CD8-positive, alpha-beta memory T cell (primary cell): ENCODE measurements around the gene RGS7. TPM values are rescaled to one million over a fixed set of nuclear protein-coding genes. Genes with fewer than 3 reads are reported as not detected.
"Not testable (repeated sequence)": the region's sequence is repeated elsewhere in the genome, so short reads cannot be mapped to it uniquely, and the experiment has no call there.

ENCODE experiments used
- CTCF ChIA-PET: fragments of 350-600 bp; sonication (Branson Sonifier 250); formaldehyde crosslinking; loops from one replicate; lab custom pipeline; 2021; ENCODE audit warnings: antibody characterized with exemption; lab: Charles Lee
- POLR2A ChIA-PET: fragments of 350-600 bp; sonication (Branson Sonifier 250); formaldehyde crosslinking; loops from one replicate; lab custom pipeline; 2021; ENCODE audit warnings: antibody characterized with exemption; lab: Charles Lee
- DNase-seq, 5 donors: peaks; one replicate each; pipeline versions ENCODE4 v3.0.0 to v3.0.0-alpha.2; 2020 to 2022; ENCODE audit warnings: mixed read lengths in 1 of 5
- H3K27ac ChIP-seq: one replicate; pipeline ENCODE4 v1.7.0; 2013; ENCODE audit warnings: low read depth, mild to moderate bottlenecking, low read length, moderate library complexity
- H3K27me3 ChIP-seq: 2 replicates; pipeline ENCODE4 v1.7.0; 2013; ENCODE audit warnings: low read length, mild to moderate bottlenecking; ENCODE audit not compliant: insufficient read depth, poor library complexity, severe bottlenecking
- H3K36me3 ChIP-seq: 2 replicates; pipeline ENCODE4 v1.7.0; 2013; ENCODE audit warnings: mild to moderate bottlenecking, low read length, moderate library complexity; ENCODE audit not compliant: insufficient read depth
- H3K4me1 ChIP-seq: 2 replicates; pipeline ENCODE4 v1.7.0; 2013; ENCODE audit warnings: mild to moderate bottlenecking, low read length, moderate library complexity; ENCODE audit not compliant: insufficient read depth
- H3K4me3 ChIP-seq: 2 replicates; pipeline ENCODE4 v1.7.0; 2013; ENCODE audit warnings: mild to moderate bottlenecking, low read length
- H3K9me3 ChIP-seq: 2 replicates; pipeline ENCODE4 v1.7.0; 2013; ENCODE audit warnings: mild to moderate bottlenecking, low read length
- H3K27ac Mint-ChIP-seq, 8 donors: one replicate each; pipeline ENCODE4 v1.8.0; 2020 to 2021; ENCODE audit warnings: mixed read lengths in 8 of 8, mild to moderate bottlenecking in 6 of 8, inconsistent platforms in 3 of 8, moderate library complexity in 3 of 8
- H3K27me3 Mint-ChIP-seq, 2 donors: one replicate each; pipeline ENCODE4 v1.8.0; 2020 to 2021; ENCODE audit warnings: mixed read lengths in 2 of 2, mild to moderate bottlenecking in 1 of 2, moderate library complexity in 1 of 2
- H3K36me3 Mint-ChIP-seq, 3 donors: one replicate each; pipeline ENCODE4 v1.8.0; 2020 to 2021; ENCODE audit warnings: mixed read lengths in 3 of 3, inconsistent platforms in 1 of 3, mild to moderate bottlenecking in 1 of 3
- H3K4me1 Mint-ChIP-seq, 3 donors: one replicate each; pipeline ENCODE4 v1.8.0; 2020 to 2021; ENCODE audit warnings: mixed read lengths in 3 of 3, inconsistent platforms in 1 of 3, mild to moderate bottlenecking in 1 of 3
- H3K4me3 Mint-ChIP-seq, 7 donors: one replicate each; pipeline ENCODE4 v1.8.0; 2020 to 2021; ENCODE audit warnings: mixed read lengths in 7 of 7, mild to moderate bottlenecking in 6 of 7, moderate library complexity in 4 of 7, inconsistent platforms in 2 of 7
- H3K9me3 Mint-ChIP-seq, 5 donors: one replicate each; pipeline ENCODE4 v1.8.0; 2020 to 2022; ENCODE audit warnings: mixed read lengths in 5 of 5, mild to moderate bottlenecking in 3 of 5, moderate library complexity in 2 of 5, inconsistent platforms in 1 of 5
- polyA plus RNA-seq: library from polyadenylated mRNA; unstranded; fragments of 300-500 nt; fragmentation: Illumina TruSeq; gene quantifications from one replicate; pipeline ENCODE4 v1.2.3, GENCODE V29; 2021
- total RNA-seq, 2 experiments: library from RNA; stranded (reverse); gene quantifications; one replicate each; pipeline ENCODE4 v1.2.3, GENCODE V29; 2021

Gene RGS7
- total and polyA plus RNA-seq, 3 experiments from 2014 or later, result not detected

- Histone ChIP-seq H3K4me3 (no peak overlapping the region), H3K27ac (no peak overlapping the region), H3K9me3 (no peaks in the 10 kb centered on the region), H3K4me1 (no peaks in the 10 kb centered on the region), H3K36me3 (no peaks in the 10 kb centered on the region), H3K27me3 (no peaks in the 10 kb centered on the region)
- Mint-ChIP-seq H3K4me3 (no peak overlapping the region), H3K9me3 (peaks cover 6 to 14% (median 11%) of the 10 kb centered on the region in 5 donors), H3K36me3 (no peaks in the 10 kb centered on the region), H3K27ac (no peak overlapping the region), H3K27me3 (no peaks in the 10 kb centered on the region), H3K4me1 (no peaks in the 10 kb centered on the region)
- ChIA-PET POLR2A (no interaction called here), CTCF (no interaction called here)
- DNase-seq, result no peak
Observed at GRCh38 chr1:241308011-241308410, 49.0 kb downstream of the RGS7 start.

GRCh38 chr1:241306125-241306790 lies 50.7 kb downstream of the RGS7 start:
- no peaks in the 10 kb centered on the region for H3K4me1 Mint-ChIP-seq
- H3K9me3 ChIP-seq, result no peaks in the 10 kb centered on the region
- no peak overlapping the region for H3K27ac ChIP-seq
- ChIA-PET POLR2A (no interaction called here), CTCF (no interaction called here)
- H3K27me3 Mint-ChIP-seq, result no peaks in the 10 kb centered on the region
- no peak for DNase-seq
- peaks cover 9 to 16% (median 14%) of the 10 kb centered on the region in 5 donors for H3K9me3 Mint-ChIP-seq
- no peak overlapping the region for H3K4me3 ChIP-seq
- no peaks in the 10 kb centered on the region for H3K36me3 ChIP-seq
- no peaks in the 10 kb centered on the region for H3K36me3 Mint-ChIP-seq
- H3K27ac Mint-ChIP-seq, result no peak overlapping the region
- no peaks in the 10 kb centered on the region for H3K27me3 ChIP-seq
- no peaks in the 10 kb centered on the region for H3K4me1 ChIP-seq
- no peak overlapping the region for H3K4me3 Mint-ChIP-seq

GRCh38 chr1:241302024-241302423 lies 55.0 kb downstream of the RGS7 start:
- H3K4me1 ChIP-seq, H3K27ac Mint-ChIP-seq, DNase-seq, H3K4me3 ChIP-seq, H3K27me3 Mint-ChIP-seq, H3K4me1 Mint-ChIP-seq, H3K36me3 ChIP-seq, H3K27ac ChIP-seq, H3K4me3 Mint-ChIP-seq, CTCF ChIA-PET, H3K9me3 ChIP-seq, H3K27me3 ChIP-seq, H3K36me3 Mint-ChIP-seq, POLR2A ChIA-PET: not testable (repeated sequence)
- H3K9me3 Mint-ChIP-seq, result peaks cover 11 to 16% (median 14%) of the 10 kb centered on the region in 5 donors

- DNase-seq, result no peak
Observed at GRCh38 chr1:241299347-241299746, 57.7 kb downstream of the RGS7 start.

GRCh38 chr1:241292973-241293372 lies 64.0 kb downstream of the RGS7 start:
- ChIA-PET CTCF (no interaction called here), POLR2A (no interaction called here)
- Mint-ChIP-seq H3K36me3 (no peaks in the 10 kb centered on the region), H3K4me1 (no peaks in the 10 kb centered on the region), H3K27ac (no peak overlapping the region), H3K9me3 (peaks cover 0 to 5% (median 0%) of the 10 kb centered on the region in 5 donors), H3K27me3 (no peaks in the 10 kb centered on the region), H3K4me3 (no peak overlapping the region)
- Histone ChIP-seq H3K4me1 (no peaks in the 10 kb centered on the region), H3K4me3 (no peak overlapping the region), H3K36me3 (no peaks in the 10 kb centered on the region), H3K27me3 (no peaks in the 10 kb centered on the region), H3K9me3 (no peaks in the 10 kb centered on the region), H3K27ac (no peak overlapping the region)
- no peak for DNase-seq

More at GRCh38 chr1:241299347-241299746, 57.7 kb downstream of the RGS7 start:
- no peaks in the 10 kb centered on the region for H3K4me1 Mint-ChIP-seq
- Histone ChIP-seq H3K36me3 (no peaks in the 10 kb centered on the region), H3K27ac (no peak overlapping the region), H3K4me1 (no peaks in the 10 kb centered on the region), H3K4me3 (no peak overlapping the region), H3K9me3 (no peaks in the 10 kb centered on the region), H3K27me3 (no peaks in the 10 kb centered on the region)
- ChIA-PET CTCF (no interaction called here), POLR2A (no interaction called here)
- H3K27ac Mint-ChIP-seq, result no peak overlapping the region
- no peak overlapping the region for H3K4me3 Mint-ChIP-seq
- H3K9me3 Mint-ChIP-seq, result peaks cover 8 to 14% (median 9%) of the 10 kb centered on the region in 5 donors
- H3K36me3 Mint-ChIP-seq, result no peaks in the 10 kb centered on the region
- no peaks in the 10 kb centered on the region for H3K27me3 Mint-ChIP-seq

GRCh38 chr1:241291548-241291947 lies 65.5 kb downstream of the RGS7 start:
- DNase-seq, POLR2A ChIA-PET, CTCF ChIA-PET: not testable (repeated sequence)

GRCh38 chr1:241286486-241286885 lies 70.5 kb downstream of the RGS7 start:
- DNase-seq, result no peak
- Mint-ChIP-seq H3K4me3 (no peak overlapping the region), H3K9me3 (peaks cover 14 to 34% (median 21%) of the 10 kb centered on the region in 5 donors), H3K4me1 (no peaks in the 10 kb centered on the region), H3K36me3 (no peaks in the 10 kb centered on the region), H3K27me3 (no peaks in the 10 kb centered on the region), H3K27ac (no peak overlapping the region)
- no peaks in the 10 kb centered on the region for H3K36me3 ChIP-seq
- H3K4me3 ChIP-seq, result no peak overlapping the region
- ChIA-PET CTCF (no interaction called here), POLR2A (no interaction called here)
- no peaks in the 10 kb centered on the region for H3K27me3 ChIP-seq
- no peak overlapping the region for H3K27ac ChIP-seq
- no peaks in the 10 kb centered on the region for H3K4me1 ChIP-seq
- no peaks in the 10 kb centered on the region for H3K9me3 ChIP-seq

More at GRCh38 chr1:241291548-241291947, 65.5 kb downstream of the RGS7 start:
- H3K4me3 ChIP-seq, H3K36me3 Mint-ChIP-seq, H3K27me3 ChIP-seq, H3K9me3 ChIP-seq, H3K36me3 ChIP-seq, H3K27ac Mint-ChIP-seq, H3K4me3 Mint-ChIP-seq, H3K4me1 ChIP-seq, H3K4me1 Mint-ChIP-seq, H3K27me3 Mint-ChIP-seq, H3K27ac ChIP-seq: not testable (repeated sequence)
- peaks cover under 1 to 12% (median 2%) of the 10 kb centered on the region in 5 donors for H3K9me3 Mint-ChIP-seq

GRCh38 chr1:241276391-241276790 lies 80.6 kb downstream of the RGS7 start:
- H3K27me3 Mint-ChIP-seq, result no peaks in the 10 kb centered on the region
- H3K36me3 ChIP-seq, result no peaks in the 10 kb centered on the region
- H3K27ac Mint-ChIP-seq, result no peak overlapping the region
- no peaks in the 10 kb centered on the region for H3K4me1 Mint-ChIP-seq
- H3K27ac ChIP-seq, result no peak overlapping the region
- no peak for DNase-seq
- ChIA-PET CTCF (no interaction called here), POLR2A (no interaction called here)
- no peak overlapping the region for H3K4me3 Mint-ChIP-seq
- no peaks in the 10 kb centered on the region for H3K27me3 ChIP-seq
- H3K36me3 Mint-ChIP-seq, result peaks cover 0 to 1% (median 0%) of the 10 kb centered on the region in 3 donors
- H3K4me1 ChIP-seq, result no peaks in the 10 kb centered on the region
- H3K4me3 ChIP-seq, result no peak overlapping the region
- no peaks in the 10 kb centered on the region for H3K9me3 ChIP-seq
- peaks cover 13 to 46% (median 24%) of the 10 kb centered on the region in 5 donors for H3K9me3 Mint-ChIP-seq
